ENCODE measurements around the gene PPP2R2B.

Gene PPP2R2B

DNA sequence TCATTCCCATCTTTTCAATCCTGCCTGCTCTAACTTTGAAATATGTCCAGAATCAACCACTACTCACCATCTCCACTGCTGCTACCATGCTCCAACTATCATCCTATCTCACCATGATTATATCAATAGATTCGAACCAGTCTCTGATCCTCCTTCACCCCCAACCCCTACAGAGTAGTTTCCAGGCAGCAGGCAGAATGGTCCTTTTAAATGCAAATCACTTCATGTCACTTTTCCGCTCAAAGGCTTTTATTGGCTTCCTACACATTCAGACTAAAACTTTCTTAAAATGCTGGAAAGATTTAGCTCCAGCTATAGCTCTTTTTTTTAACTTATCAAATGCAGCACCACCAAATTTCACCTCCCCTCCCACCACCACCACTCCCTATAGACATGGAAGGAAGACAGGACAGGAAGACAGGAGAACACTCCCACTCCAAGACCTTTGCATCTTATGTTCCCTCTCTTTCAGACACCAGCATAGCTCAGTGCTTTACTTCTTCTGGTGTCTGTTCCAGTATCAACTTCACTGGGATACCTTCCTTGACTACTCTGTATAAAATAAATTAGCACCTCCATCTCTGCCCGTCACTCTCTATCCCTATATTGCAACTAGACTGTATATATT lies 9.9 kb upstream of the PPP2R2B start:
- DNase-seq (ENCODE audit: low read depth): no peak

DNA sequence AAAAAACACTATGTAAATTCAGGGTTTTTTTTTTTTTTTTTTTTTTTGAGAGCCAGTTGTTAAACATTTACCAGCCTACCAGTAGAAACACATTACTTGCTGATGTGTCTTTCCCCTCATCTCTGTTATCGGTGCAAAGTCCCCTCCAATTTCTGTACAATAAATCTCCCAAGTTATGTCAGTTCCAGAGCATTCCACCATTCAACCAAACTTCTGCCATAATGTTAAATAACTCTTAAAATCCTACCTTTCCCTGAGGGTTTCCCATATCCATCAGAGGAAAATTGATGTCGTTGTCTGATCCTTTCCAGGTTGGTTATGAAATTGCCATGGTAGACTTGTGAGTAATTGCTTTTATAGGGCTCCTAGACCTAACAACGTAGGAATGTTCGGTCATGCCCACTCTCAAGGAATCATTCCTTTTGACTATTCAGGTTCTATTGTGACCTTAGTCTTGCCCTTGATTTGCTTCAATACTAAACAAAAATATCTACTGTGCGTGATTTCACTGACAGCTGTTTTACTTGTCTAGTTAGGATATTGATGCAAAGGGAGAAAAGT lies 5.6 kb upstream of the PPP2R2B start:
- no peak for DNase-seq (ENCODE audit: low read depth)

DNA sequence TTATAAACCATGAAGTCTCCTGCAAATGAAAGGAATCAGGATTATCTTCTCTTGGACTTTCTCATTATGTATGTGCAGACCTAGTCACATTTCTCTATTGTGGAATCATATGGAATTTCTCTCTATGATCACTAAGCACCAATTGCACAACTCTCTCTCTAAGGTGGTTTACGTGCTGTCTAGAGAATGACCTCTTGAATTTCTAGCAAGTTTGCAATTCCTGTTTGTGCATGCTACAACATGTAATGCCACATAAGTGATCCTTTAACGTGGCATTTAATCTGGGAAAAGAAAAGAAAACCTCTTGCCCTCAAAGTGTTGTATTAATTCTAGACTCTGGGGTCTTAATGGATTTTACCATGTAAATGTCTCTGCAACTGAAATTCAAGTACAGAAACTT lies 5.0 kb upstream of the PPP2R2B start:
- no peak for DNase-seq (ENCODE audit: low read depth)

DNA sequence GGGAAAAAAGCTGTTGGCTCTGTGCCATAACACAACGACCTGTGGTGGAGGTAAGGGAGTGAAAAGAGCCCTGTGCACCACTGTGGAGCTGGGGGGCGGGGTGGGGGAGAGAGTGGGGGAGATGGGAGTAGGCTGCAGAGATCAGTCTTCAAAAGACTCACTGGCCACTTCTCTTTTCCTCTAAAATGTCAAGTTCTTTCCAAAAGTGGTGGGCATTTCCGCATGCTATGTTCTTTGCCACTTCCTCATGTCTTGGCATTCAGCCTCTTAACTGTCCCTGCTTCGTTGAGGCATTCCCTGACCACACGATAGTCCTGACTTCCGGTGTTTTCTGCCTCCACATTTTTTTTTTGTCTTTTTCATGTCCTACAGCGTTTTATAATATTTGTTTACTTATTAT lies 2.4 kb upstream of the PPP2R2B start:
- DNase-seq (ENCODE audit: low read depth): no peak

DNA sequence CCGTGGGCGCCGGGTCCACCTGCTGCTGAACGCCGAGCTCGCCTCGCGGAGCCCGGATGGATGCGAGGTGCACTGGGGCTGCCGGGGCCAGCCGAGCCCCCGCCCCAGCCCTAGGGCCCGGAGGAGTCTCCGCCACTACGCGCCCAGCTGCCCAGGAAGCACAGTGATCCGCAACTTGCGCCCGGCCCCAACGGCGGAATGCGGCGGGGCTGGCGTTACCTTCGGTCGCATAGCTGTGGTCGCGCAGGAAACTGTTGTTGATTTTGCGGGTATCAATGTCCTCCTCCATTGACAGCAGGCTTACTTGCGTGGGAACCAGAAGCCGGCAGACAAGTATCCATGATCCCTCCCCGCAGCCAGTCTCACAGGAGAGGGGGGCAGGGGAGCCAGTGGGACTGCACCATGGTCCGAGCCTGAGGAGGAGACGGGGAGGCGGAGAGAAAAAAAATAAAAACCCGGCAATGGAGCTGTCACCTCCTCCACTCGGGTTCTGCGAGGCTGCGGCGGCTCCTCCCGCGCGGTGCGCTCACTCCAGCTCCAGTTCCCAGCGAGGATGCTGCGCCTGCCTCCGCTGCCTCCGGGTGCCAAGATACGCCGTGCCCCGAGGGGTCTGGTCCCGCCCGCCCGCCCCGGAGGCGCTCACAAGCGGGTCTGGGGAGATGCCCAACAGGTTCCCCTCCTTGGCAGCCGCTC lies 628 bp downstream of the PPP2R2B start:
- peak; percentile 9 for DNase-seq (ENCODE audit: low read depth)

DNA sequence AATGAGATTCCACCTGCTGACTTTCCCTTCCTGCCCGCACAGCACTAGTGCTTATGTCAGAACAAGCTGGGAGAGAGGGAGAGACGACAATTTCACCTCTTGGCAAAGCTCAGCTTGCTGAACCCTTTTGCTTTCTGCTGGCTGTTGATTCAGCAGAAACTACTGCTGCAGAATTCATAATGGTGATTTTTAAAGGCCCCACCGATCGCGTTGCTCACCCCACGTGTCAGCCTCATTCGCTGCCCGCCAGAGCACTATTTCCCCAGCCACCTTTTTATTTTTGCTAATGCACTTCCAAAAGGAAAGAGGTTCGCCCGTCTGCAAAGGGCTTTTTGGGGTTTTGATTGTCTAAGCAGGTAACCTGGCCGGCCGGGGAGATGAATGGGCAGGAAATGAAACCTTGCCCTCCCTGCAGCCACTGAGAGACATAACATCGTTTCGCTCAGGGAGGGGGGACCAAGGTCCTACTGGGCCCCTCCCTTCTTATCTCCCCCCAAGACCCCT lies 1.3 kb downstream of the PPP2R2B start:
- peak; percentile 0 for DNase-seq (ENCODE audit: low read depth)

DNA sequence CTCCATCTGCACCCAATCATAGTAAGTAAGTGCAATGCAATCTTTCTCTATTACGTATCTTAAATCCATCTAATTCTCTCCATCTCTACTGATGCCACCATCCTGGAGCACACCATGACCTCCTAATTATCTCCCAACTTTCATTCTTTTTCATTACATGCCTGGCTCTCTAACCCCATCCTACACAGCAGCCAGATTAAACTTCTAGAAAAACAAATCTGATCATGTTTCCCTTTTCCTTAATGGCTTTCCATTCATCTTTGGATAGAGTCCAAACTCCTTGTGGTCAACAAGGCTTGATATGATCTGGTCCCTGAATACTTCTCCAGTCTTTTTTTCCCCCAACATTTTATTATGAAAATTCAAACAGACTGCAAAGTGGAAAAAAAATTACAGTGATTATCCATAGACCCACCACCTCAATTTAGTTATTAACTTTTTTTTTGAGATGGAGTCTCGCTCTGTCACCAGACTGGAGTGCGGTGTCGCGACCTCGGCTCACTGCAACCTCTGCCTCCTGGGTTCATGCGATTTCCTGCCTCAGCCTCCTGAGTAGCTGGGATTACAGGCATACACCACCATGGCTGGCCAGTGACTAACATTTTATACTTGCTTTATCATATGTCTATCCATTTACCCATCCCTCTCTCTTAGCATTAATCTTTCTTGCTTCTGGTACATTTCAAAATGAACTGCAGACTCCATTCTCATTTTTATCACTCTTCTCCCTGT lies 5.2 kb downstream of the PPP2R2B start:
- no peak for DNase-seq (ENCODE audit: low read depth)

DNA sequence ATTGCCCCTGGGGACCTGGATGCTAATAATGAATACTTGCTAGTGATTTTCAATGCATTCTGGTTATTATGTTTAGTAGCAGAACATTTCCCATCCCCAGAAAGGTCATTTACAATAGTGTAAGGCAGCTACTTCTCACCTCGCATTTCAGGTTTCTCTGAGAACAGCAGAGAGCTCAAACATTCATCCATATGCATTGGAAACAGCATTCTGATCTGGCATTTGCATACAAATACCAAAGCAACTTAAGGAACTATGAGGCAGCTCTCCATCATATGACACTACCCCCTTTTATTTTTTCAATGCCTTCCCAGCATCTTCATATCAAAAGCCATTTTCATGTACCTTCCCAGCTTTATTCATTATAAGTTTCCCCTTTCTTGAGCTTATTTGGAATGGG lies 6.4 kb downstream of the PPP2R2B start:
- no peak for DNase-seq (ENCODE audit: low read depth)

DNA sequence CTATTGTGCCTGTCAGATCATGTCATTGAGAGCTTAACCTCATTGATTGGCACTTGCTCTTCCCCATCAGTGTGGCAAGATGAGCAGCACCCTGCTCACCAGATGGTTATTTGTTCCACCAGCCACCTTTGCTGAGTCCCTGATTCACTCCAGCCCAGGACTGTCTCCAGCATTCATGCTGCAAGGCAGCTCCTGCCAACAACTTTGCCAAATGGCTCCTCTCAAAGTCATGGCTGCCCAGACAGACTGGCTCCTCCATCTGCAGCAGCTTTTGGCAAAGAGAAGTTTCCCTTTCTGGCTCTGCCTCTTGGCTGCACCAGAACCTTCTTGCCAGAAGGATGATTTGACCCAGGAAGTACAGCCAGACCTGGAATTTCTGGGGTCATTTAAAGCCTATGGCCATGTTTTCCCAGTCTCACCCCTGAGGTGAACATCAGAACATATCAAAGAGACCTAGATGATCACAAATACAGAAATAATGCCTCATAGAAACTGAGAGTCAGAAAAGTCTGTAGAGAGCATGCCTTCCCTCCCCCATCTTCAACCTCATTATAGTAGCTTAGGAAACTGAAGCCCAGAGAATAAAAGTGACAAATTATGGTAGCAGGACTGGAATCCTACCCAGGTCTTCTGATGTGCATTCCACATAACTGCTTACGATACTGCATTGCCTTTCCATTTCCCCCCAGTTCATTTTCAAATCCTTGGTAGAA lies 10.4 kb downstream of the PPP2R2B start:
- no peak for DNase-seq (ENCODE audit: low read depth)

DNA sequence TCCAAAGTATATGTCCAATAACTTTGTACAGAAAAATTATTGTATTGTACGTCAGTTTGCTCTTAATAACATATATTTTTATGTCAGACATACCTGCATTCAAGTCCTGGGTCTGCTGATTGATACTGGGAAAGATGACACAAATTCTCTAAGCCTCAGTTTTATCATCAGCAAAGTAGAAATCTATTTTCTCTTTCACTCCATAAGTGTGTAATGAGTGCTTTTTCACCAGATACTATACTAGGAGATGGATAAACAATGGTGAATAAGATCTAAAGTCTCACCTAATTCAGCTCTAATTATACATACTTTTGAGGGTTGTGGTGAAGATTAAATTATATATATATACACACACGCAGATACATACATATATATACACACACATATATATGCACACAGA lies 12.3 kb downstream of the PPP2R2B start:
- DNase-seq (ENCODE audit: low read depth): no peak

DNA sequence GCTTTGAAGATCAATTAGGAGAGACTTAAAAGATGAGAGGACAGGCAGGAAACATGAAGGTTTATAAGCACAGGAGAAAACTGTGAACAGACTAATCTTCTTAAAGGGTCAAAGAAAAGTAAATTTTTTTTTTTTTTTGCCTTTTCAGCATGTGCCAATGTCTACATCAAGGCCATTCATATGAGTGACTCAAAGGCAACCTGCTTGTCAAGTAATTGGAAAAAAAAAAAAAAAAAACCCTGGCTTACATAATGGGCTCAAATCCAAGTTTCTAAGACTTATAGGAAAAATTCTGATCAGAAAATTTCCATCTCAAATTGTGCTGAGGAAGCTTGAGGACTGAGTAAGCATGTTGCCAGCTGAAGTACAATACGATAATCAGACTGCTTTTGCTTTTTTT lies 15.9 kb downstream of the PPP2R2B start:
- DNase-seq (ENCODE audit: low read depth): no peak

DNA sequence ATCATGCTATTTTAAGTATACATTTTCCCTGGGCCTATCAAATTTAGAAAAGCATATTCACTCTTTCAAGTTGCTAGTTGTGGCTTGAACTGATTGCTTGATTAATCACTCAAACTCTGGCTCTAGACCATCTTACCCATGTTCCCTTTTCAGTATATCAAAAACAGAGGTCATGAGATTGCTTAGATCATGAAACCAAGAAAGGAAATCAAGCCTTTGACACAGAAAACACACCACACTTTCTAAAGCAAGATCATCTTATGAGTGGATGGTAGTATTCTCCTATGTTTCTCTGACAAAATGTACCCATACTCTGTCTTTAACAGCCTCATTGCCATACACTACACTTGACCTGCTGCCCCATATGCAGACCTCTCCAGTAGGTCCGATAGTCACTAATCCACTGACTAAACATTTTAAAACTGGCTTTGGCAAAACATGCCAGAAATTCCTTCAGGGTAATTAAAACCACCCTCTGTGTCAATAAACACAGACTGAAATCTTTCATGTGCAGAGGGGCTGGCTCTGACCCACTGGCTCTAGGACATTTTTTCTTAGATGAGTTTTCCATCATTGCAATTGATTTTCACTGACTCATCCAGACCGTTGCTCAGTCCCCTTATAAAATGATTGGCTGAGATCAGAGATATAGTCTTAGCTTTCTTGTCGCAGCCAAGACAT lies 18.2 kb downstream of the PPP2R2B start:
- DNase-seq (ENCODE audit: low read depth): no peak

DNA sequence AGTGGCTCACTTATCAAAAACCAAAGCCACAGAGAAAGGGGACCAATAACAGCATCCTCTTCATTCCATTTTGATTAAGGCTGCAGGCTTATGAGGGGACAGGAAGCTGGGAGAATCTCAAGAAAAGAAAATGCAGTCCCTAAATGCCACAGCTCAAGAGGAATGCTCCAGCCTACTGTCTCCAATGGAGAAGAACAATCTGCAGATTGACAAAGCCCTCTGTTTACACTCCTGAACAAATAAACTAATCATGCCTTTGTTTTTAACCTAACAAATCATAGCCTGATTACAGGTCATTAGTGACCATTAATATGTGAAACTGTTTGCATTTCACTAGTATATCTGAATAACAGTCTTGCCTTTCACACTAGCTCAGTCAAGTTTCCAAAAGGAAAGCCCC lies 26.5 kb downstream of the PPP2R2B start:
- no peak for DNase-seq (ENCODE audit: low read depth)

DNA sequence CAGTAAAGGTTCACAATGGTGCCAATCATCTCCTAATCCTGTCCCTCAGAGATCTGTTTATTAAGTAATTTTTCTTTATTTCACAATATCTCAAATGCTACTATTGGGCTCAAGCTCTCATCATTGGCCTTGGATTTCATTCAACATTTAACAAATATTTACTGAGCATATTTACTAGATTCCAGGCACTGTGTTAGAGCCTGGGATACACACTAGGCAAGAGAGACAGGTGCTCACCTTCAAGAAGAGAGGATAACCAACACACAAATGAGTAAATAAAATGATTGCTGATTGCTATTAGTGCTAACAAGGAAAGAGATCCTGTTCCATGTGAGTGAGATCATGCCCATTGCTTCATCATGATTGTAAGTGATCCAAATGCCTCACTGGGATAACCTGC lies 27.4 kb downstream of the PPP2R2B start:
- DNase-seq (ENCODE audit: low read depth): no peak

DNA sequence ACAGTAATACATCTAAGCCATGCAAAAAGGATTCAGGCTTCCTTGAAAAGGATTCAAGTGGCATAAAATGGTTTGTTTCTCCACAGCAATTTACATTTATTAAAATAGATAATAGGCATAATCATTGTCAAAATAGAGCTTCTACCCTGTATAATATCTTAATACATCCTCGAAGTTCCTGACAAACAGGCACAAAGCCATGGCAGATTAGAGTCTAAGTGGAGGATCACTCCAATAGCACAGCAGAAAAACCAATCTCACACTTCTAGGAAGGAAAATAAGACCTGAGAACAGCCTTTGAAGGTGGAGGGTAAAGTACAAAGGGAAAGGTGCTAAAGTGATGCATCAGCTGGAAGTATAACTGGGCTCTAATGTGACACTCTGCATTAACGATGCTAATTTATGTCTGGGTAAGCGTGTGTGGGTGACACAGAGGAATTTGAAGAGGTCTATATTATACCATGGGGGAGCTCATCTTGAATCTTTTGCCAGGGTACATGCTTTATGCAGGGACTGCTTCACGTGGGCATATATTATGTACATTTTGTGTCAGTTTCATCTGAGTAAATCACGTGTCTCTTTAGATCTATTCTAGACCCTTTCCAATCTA lies 28.8 kb downstream of the PPP2R2B start:
- no peak for DNase-seq (ENCODE audit: low read depth)

DNA sequence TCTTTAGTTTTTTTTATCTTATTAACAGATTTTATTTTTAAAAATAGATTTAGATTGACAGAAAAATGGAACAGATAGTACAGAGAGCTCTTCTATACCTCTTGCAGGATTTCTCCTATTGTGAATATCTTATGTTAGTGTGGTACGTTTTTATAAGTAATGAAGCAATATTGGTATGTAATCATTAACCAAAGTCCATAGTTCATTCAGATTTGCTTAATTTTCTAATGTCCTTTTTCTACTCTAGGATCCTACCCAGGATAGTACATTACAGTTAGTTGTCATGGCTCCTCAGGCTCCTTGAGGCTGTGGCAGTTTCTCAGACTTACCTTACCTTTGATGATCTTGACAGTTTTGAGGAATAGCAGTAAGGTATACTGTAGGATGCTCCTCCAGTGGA lies 30.4 kb downstream of the PPP2R2B start:
- no peak for DNase-seq (ENCODE audit: low read depth)

DNA sequence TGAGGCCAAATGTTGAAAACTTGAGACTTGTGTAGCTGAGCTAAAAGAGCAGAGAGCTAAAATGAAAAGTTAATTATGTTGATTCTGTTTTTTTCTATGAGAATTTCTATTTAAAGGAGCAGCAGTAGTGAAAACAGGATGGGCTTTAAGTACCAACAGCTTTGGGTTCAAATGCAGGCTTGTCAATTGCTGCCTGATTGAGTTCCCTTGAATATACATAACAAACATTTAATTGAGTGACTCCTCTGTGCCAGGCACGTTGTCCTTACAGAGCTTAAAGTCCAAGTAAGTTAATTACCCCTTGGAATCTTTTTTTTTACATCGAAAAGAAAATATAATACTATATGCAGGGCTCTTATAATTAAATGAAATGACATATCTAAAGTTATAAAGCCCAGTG lies 38.5 kb downstream of the PPP2R2B start:
- DNase-seq (ENCODE audit: low read depth): no peak

DNA sequence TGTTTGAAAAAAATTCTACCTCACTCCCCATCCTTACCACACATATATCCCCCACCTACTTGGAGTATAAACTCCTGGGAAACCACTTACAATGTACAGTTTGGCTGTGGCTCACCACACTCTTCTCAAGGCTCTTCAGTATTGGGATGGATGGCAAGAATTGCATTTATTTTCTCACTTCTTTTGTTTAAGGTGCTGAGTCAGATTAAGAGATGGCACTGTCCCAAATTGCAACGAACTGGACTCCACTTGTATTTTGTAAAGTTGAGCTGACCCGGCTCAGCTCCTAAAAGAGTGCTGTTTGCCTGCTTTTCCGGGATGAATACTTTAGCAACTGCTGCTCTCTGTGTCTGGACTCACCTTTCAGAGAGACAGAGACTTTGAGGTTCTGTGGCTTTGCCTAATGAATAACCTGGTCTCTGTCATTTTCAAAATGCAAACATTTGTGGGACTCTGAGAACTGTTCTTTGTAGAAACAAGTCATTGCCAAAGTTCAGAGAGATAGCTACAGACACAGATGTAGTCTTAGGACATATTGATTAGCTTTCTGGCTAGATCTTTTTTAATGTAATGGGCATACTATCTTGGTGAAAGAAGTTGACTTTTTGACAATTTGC lies 42.2 kb downstream of the PPP2R2B start:
- no peak for DNase-seq (ENCODE audit: low read depth)

DNA sequence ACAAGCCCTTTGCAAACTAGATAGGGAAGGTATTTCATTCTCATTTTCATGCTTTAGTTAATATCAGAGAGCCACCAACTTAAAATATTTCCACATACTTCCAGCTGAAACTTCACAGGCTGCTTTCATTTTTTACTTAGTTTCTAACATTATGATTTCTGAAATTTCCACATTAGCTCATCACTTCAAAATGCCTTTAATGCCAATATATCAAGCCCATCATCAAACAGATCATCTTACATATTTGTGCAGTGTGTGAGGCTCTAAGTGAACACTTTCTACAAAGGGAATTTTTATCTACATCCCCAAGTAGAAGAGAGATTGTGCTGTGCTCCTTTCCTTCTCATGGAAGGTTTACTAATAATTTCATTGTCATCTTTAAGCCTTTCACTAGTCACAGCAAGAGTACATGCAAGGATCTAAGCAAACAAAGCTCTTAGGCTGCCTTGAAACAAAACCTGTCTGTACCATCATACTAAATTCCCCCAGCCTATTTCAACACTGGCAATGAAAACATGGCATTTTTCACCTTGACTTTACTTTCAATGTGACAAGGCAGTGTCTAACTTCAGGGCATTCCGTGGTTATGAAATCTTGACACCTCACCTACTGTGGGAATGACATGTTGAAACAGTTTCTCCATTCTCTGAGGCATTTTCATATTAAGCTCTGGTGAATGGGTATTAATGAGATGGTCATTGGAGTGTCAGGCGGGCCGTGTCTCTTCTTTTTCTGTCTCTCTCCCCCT lies 45.4 kb downstream of the PPP2R2B start:
- DNase-seq (ENCODE audit: low read depth): no peak

DNA sequence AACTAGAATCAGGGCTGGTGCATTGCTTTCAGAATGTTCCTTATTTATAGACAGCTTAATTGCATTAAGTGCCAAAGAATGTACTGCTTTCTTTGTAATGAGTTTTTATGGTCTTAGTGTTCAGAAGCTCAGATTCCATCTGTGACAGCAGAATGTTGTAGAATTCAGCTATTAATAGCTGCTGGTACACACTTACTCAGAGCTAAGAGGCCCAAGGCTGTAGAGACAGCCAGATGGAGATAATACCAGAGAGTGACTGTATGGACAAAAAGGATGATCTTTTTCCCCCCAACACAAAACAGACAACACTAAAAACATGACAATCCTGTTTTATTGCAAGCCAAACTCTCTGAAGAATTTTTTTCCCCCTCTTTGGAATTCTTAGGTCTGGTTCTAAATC lies 50.2 kb downstream of the PPP2R2B start:
- no peak for DNase-seq (ENCODE audit: low read depth)

All from stimulated activated CD8-positive, alpha-beta memory T cell treated with anti-CD3 and anti-CD28 coated beads, Interleukin-4, amount 100 ng/mL, for 24 hours (primary cell).